Neuronal stem cell (in vitro differentiated cells): Measurements from ENCODE around the gene VOPP1.

ENCODE experiments used
- DNase-seq: peaks from one replicate; pipeline ENCODE4 v3.0.0-alpha.2; 2013; ENCODE audit warnings: low spot score
- H2AFZ ChIP-seq: one replicate; pipeline ENCODE4 v1.6.1; 2013; ENCODE audit warnings: mild to moderate bottlenecking, low read length, inconsistent platforms
- H2AK5ac ChIP-seq: 2 replicates; pipeline ENCODE4 v1.6.1; 2013; ENCODE audit warnings: low read depth, mild to moderate bottlenecking, inconsistent platforms, low read length, moderate library complexity, mixed read lengths
- H2BK120ac ChIP-seq: 2 replicates; pipeline ENCODE4 v1.6.1; 2013; ENCODE audit warnings: low read depth, mild to moderate bottlenecking, inconsistent platforms, low read length, moderate library complexity, mixed read lengths
- H2BK12ac ChIP-seq: one replicate; pipeline ENCODE4 v1.6.1; 2013; ENCODE audit warnings: low read length, inconsistent platforms
- H2BK15ac ChIP-seq: 2 replicates; pipeline ENCODE4 v1.6.1; 2013; ENCODE audit warnings: mild to moderate bottlenecking, low read length, inconsistent platforms, mixed read lengths
- H2BK5ac ChIP-seq: one replicate; pipeline ENCODE4 v1.6.1; 2013; ENCODE audit warnings: inconsistent platforms, mild to moderate bottlenecking, low read length, moderate library complexity
- H3K14ac ChIP-seq: one replicate; pipeline ENCODE4 v1.6.1; 2013; ENCODE audit warnings: low read length, inconsistent platforms
- H3K18ac ChIP-seq: 2 replicates; pipeline ENCODE4 v1.6.1; 2013; ENCODE audit warnings: low read length, inconsistent platforms
- H3K23ac ChIP-seq: 2 replicates; pipeline ENCODE4 v1.6.1; 2013; ENCODE audit warnings: low read depth, mild to moderate bottlenecking, mixed read lengths, low read length, inconsistent platforms; ENCODE audit not compliant: poor library complexity
- H3K27ac ChIP-seq: replicated peaks from 3 replicates; pipeline ENCODE4 v1.5.1; 2013; ENCODE audit warnings: low read length, inconsistent platforms
- H3K27me3 ChIP-seq, 3 experiments: 2 replicates each; pipeline ENCODE4 v1.6.1; 2013; ENCODE audit warnings: low read length in 3 of 3, mild to moderate bottlenecking in 2 of 3, inconsistent platforms in 1 of 3, low read depth in 1 of 3, mixed read lengths in 1 of 3, moderate library complexity in 1 of 3; ENCODE audit not compliant: control insufficient read depth in 3 of 3, insufficient read depth in 3 of 3
- H3K36me3 ChIP-seq, 2 donors: replicated peaks in 1 of 2; 2 replicates each; pipeline ENCODE4 v1.6.1; 2013; ENCODE audit warnings: low read length in 2 of 2; ENCODE audit not compliant: control insufficient read depth in 2 of 2, insufficient read depth in 2 of 2
- H3K4ac ChIP-seq: 2 replicates; pipeline ENCODE4 v1.6.1; 2013; ENCODE audit warnings: inconsistent platforms, mild to moderate bottlenecking, low read length, moderate library complexity
- H3K4me1 ChIP-seq, 2 donors: 1 replicate in 1 of 2; 2 replicates in 1 of 2; pipeline ENCODE4 v1.6.1; 2013; ENCODE audit warnings: low read length in 2 of 2, low read depth in 1 of 2; ENCODE audit not compliant: control insufficient read depth in 2 of 2, insufficient read depth in 1 of 2
- H3K4me2 ChIP-seq: one replicate; pipeline ENCODE4 v1.6.1; 2013; ENCODE audit warnings: mild to moderate bottlenecking, low read length, inconsistent platforms; ENCODE audit not compliant: insufficient read depth, poor library complexity, severe bottlenecking
- H3K4me3 ChIP-seq, 2 donors: 2 replicates each; pipeline ENCODE4 v1.5.1; 2013; ENCODE audit warnings: low read length in 2 of 2, mild to moderate bottlenecking in 2 of 2, inconsistent platforms in 1 of 2, moderate library complexity in 1 of 2
- H3K79me1 ChIP-seq: one replicate; pipeline ENCODE4 v1.6.1; 2013; ENCODE audit warnings: low read depth, mild to moderate bottlenecking, inconsistent platforms, low read length, moderate library complexity
- H3K9ac ChIP-seq: one replicate; pipeline ENCODE4 v1.6.1; 2013; ENCODE audit warnings: mild to moderate bottlenecking, low read depth, low read length, inconsistent platforms; ENCODE audit not compliant: poor library complexity
- H3K9me3 ChIP-seq, 2 donors: replicated peaks in 1 of 2; 2 replicates each; pipeline versions ENCODE3 to v1.6.1; 2013; ENCODE audit warnings: low read length in 2 of 2, mild to moderate bottlenecking in 2 of 2, inconsistent platforms in 1 of 2, low read depth in 1 of 2, mixed read lengths in 1 of 2, moderate library complexity in 1 of 2; ENCODE audit not compliant: control insufficient read depth in 2 of 2, insufficient read depth in 1 of 2
- H4K8ac ChIP-seq: one replicate; pipeline ENCODE4 v1.6.1; 2013; ENCODE audit warnings: low read depth, mild to moderate bottlenecking, inconsistent platforms, low read length, moderate library complexity
- H4K91ac ChIP-seq: one replicate; pipeline ENCODE4 v1.6.1; 2013; ENCODE audit warnings: low read length, low read depth, mild to moderate bottlenecking, inconsistent platforms; ENCODE audit not compliant: poor library complexity
- WGBS, 2 donors: extraction: QIAGEN DNeasy Blood & Tissue Kit; methylation state at CpG; one replicate each; pipeline ENCODE4 v1.1.7; 2013; ENCODE audit warnings: missing lambda C conversion rate in 2 of 2, mixed read lengths in 1 of 2; ENCODE audit not compliant: insufficient read length in 2 of 2, insufficient replicate concordance in 1 of 2; ENCODE audit errors: extremely low coverage in 2 of 2; 5-methylcytosine and 5-hydroxymethylcytosine counted together

Gene VOPP1

DNA sequence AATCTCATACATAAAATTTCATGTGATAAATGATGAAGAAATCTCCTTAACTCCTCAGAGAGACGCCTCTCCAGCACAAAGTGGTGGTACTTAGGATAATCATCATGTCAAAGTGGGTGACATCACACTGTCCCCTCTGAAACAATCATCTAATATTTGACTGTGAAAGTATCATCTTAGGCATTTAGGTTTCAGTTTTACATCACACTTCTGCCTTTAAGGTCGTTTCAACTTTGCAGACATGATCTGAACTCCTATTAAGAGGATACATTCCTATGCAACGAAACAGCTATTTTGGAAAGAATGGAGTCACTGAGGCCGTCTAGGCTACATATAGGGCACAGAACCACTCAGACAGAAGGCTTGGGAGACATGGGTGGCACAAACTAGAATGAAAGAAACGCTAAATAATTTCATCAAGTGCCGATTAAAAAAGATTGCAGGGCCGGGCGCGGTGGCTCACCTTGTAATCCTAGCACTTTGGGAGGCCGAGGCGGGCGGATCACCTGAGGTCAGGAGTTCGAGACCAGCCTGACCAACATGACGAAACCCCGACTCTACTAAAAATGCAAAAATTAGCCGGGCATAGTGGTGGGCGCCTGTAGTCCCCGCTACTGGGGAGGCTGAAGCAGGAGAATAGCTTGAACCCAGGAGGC lies 2.0 kb downstream of the VOPP1 start:
- H3K27me3 ChIP-seq: peaks cover 2 to 17% (median 13%) of the 10 kb centered on the region in 3 experiments

DNA sequence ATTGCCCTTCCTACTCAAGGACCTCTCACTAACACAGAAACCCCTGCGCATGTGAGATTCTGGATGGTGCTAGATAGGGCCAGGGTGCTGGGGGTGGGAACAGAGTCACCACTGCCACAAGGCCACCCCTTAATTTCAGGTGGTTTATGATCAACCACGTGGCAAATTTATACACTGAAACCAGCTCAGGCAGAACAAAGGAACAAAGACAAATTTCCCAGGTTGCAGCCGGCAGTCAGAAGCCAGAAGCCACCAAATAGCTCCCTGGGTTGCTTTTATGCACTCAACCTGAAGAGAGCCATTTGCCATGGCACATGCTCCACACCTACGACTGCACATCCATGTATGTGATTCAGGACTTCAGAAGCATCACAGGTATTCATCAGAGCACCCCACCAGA lies 2.5 kb downstream of the VOPP1 start:
- no peak overlapping the region for H2AFZ ChIP-seq
- H3K4me3 ChIP-seq: no peak overlapping the region
- H2AK5ac ChIP-seq: no peak overlapping the region
- no peaks in the 10 kb centered on the region for H3K79me1 ChIP-seq
- H2BK12ac ChIP-seq: no peak overlapping the region
- no peak overlapping the region for H3K4ac ChIP-seq
- H3K27ac ChIP-seq: no peak overlapping the region
- no CpG with 5 or more reads among the region's 4 CpGs for WGBS, 2 donors
- no peak overlapping the region for H4K91ac ChIP-seq
- no peak overlapping the region for H2BK15ac ChIP-seq
- H2BK120ac ChIP-seq: no peak overlapping the region
- peaks cover 10 to 25% of the 10 kb centered on the region in 2 donors for H3K4me1 ChIP-seq
- peaks cover 0 to 10% of the 10 kb centered on the region in 2 donors for H3K36me3 ChIP-seq
- no peak overlapping the region for H3K4me2 ChIP-seq
- peaks cover 2 to 17% (median 12%) of the 10 kb centered on the region in 3 experiments for H3K27me3 ChIP-seq
- no peak for DNase-seq
- H2BK5ac ChIP-seq: no peak overlapping the region
- H3K18ac ChIP-seq: no peak overlapping the region
- H3K9me3 ChIP-seq: peaks cover 0 to 4% of the 10 kb centered on the region in 2 donors
- no peak overlapping the region for H4K8ac ChIP-seq
- no peak overlapping the region for H3K14ac ChIP-seq
- H3K9ac ChIP-seq: no peak overlapping the region
- H3K23ac ChIP-seq: no peak overlapping the region

More for the DNA sequence above, 2.0 kb downstream of the VOPP1 start:
- no peak overlapping the region for H2AFZ ChIP-seq
- no peak overlapping the region for H2BK15ac ChIP-seq
- peaks cover 0 to 10% of the 10 kb centered on the region in 2 donors for H3K36me3 ChIP-seq
- no peak overlapping the region for H3K14ac ChIP-seq
- H3K9me3 ChIP-seq: peaks cover 0 to 4% of the 10 kb centered on the region in 2 donors
- H3K4me1 ChIP-seq: peaks cover 10 to 25% of the 10 kb centered on the region in 2 donors
- no peak overlapping the region for H4K8ac ChIP-seq
- H2AK5ac ChIP-seq: no peak overlapping the region
- no peak for DNase-seq
- no peak overlapping the region for H3K4ac ChIP-seq
- H3K27ac ChIP-seq: no peak overlapping the region
- no peak overlapping the region for H3K23ac ChIP-seq
- H3K4me2 ChIP-seq: no peak overlapping the region
- no peak overlapping the region for H3K18ac ChIP-seq
- H2BK5ac ChIP-seq: no peak overlapping the region
- no peak overlapping the region for H2BK120ac ChIP-seq
- H3K79me1 ChIP-seq: no peaks in the 10 kb centered on the region
- no peak overlapping the region for H3K4me3 ChIP-seq
- H3K9ac ChIP-seq: no peak overlapping the region
- H4K91ac ChIP-seq: no peak overlapping the region
- WGBS, 2 donors: no CpG with 5 or more reads among the region's 18 CpGs
- no peak overlapping the region for H2BK12ac ChIP-seq

DNA sequence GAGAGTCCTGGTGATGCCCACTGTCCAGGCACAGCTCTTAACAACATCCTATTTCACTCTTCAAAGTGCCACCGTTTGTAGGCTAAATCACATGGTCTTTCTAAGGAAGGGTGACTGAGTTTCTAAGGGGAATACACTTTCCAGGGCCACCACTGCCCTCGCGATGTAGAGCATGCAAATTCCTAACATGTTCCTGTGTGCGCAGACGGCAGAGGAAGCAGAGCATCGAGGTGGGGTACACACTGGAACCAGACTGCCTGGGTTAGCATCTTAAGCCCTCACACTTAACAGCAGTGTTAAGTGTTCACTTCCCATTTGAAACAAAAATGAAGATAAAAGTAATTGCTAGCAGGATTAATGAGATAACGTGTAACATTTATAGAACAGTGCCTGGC lies 3.0 kb downstream of the VOPP1 start:
- H2BK120ac ChIP-seq: no peak overlapping the region
- no peak overlapping the region for H2BK5ac ChIP-seq
- WGBS, 2 donors: no CpG with 5 or more reads among the region's 7 CpGs

DNA sequence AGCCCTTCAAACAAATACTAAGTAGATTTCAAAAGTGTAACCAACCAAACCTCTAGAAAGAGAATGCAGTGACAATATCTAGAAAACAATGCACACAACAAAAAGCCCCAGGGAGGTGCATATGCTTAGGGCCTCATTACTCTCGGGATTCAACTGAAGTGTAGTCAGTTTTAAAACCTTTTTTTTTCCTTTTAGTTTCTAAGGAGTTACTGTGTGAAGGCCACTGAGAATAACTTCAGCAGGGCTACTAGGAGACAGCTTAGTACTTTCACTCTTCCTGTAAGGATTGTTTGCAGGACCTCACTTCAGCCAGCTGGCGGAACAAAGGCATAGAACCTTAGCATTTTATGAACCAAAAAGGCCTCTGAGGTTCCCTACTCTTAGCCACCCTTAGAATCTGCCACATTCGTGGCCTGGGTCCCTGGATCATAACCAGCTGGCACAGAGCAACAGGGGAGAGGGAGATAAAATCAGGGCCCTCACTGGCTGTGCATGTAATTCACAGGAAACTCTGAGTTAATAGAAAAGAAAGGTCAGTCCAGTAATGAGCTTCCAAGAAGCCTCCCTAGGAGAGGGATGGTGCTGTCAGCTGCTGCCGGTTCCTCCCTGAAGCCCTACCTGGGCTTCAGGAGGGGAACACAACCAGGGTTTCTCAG lies 3.6 kb downstream of the VOPP1 start:
- Histone ChIP-seq H3K79me1 (no peaks in the 10 kb centered on the region), H4K91ac (no peak overlapping the region), H2BK5ac (no peak overlapping the region), H2AK5ac (no peak overlapping the region), H2AFZ (no peak overlapping the region), H3K4me1 (peaks cover 11 to 16% of the 10 kb centered on the region in 2 donors), H3K23ac (no peak overlapping the region), H3K27ac (no peak overlapping the region), H3K9me3 (peaks cover 0 to 4% of the 10 kb centered on the region in 2 donors), H3K27me3 (peaks cover 2 to 12% (median 3%) of the 10 kb centered on the region in 3 experiments), H3K14ac (no peak overlapping the region), H2BK15ac (no peak overlapping the region), H3K9ac (no peak overlapping the region), H3K4me2 (no peak overlapping the region), H3K4ac (no peak overlapping the region), H3K4me3 (no peak overlapping the region), H4K8ac (no peak overlapping the region), H3K18ac (no peak overlapping the region), H2BK120ac (no peak overlapping the region), H3K36me3 (peaks cover 0 to 10% of the 10 kb centered on the region in 2 donors), H2BK12ac (no peak overlapping the region)
- DNase-seq: no peak
- no CpG with 5 or more reads among the region's 4 CpGs for WGBS, 2 donors

More for the DNA sequence above, 3.0 kb downstream of the VOPP1 start:
- H2BK12ac ChIP-seq: no peak overlapping the region
- H3K23ac ChIP-seq: no peak overlapping the region
- peaks cover 0 to 4% of the 10 kb centered on the region in 2 donors for H3K9me3 ChIP-seq
- H3K14ac ChIP-seq: no peak overlapping the region
- H3K27me3 ChIP-seq: peaks cover 2 to 17% (median 8%) of the 10 kb centered on the region in 3 experiments
- DNase-seq: no peak
- H3K9ac ChIP-seq: no peak overlapping the region
- H2AFZ ChIP-seq: no peak overlapping the region
- H4K8ac ChIP-seq: no peak overlapping the region
- no peak overlapping the region for H3K4me3 ChIP-seq
- no peak overlapping the region for H2AK5ac ChIP-seq
- no peak overlapping the region for H3K27ac ChIP-seq
- H3K4ac ChIP-seq: no peak overlapping the region
- no peak overlapping the region for H2BK15ac ChIP-seq
- peaks cover 0 to 10% of the 10 kb centered on the region in 2 donors for H3K36me3 ChIP-seq
- H3K4me1 ChIP-seq: peaks cover 10 to 21% of the 10 kb centered on the region in 2 donors
- H3K18ac ChIP-seq: no peak overlapping the region
- H4K91ac ChIP-seq: no peak overlapping the region
- no peak overlapping the region for H3K4me2 ChIP-seq
- H3K79me1 ChIP-seq: no peaks in the 10 kb centered on the region
